NB4 (cell line): ENCODE data around the gene C21orf58.

Experiments used
- DNase-seq: peaks from one replicate; pipeline ENCODE4 v3.0.0; 2010; ENCODE audit warnings: low read depth
- H3K4me3 ChIP-seq: one replicate; pipeline ENCODE4 v1.5.1; 2011; ENCODE audit warnings: mild to moderate bottlenecking, low read depth, low read length, moderate library complexity
- CTCF ChIP-seq: IDR thresholded peaks from one replicate; pipeline ENCODE4 v1.5.1; 2012; ENCODE audit warnings: low read depth, low read length
- MYC ChIP-seq: IDR thresholded peaks from 2 replicates; pipeline ENCODE4 v1.6.1; 2011; ENCODE audit warnings: low read depth, low read length
- POLR2A ChIP-seq: IDR thresholded peaks from 2 replicates; pipeline ENCODE4 v1.6.1; 2011; ENCODE audit warnings: mild to moderate bottlenecking; ENCODE audit not compliant: insufficient read length; ENCODE audit errors: extremely low read depth
- TF ChIP-seq, protein P1 (sequence below): IDR thresholded peaks from 2 replicates; pipeline ENCODE4 v1.6.1; 2011; ENCODE audit warnings: low read depth, low read length

Gene C21orf58

DNA sequence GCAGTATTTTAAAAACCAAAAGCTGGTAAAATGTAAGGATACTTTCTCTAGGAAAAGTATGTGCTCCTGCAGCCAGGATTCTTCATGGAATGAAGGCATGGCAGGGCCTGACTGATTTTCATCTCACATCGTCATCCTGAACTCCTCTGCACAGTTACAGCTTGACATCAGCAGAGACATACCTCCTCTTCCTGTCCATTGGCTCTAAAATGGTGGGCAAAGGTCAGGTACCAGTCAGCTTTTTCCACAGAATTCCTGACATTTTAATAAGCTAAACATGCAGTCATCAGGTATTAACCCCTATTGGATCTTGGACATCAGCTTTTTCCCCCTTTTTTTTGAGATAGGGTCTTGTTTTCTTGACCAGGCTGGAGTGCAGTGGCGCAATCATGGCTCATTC, 6.1 kb upstream of the C21orf58 start:
- TF ChIP-seq CTCF (no peak), MYC (no peak), POLR2A (no peak)
- TF ChIP-seq, protein P1, sequence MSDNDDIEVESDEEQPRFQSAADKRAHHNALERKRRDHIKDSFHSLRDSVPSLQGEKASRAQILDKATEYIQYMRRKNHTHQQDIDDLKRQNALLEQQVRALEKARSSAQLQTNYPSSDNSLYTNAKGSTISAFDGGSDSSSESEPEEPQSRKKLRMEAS, result no peak
- no peak for DNase-seq

DNA sequence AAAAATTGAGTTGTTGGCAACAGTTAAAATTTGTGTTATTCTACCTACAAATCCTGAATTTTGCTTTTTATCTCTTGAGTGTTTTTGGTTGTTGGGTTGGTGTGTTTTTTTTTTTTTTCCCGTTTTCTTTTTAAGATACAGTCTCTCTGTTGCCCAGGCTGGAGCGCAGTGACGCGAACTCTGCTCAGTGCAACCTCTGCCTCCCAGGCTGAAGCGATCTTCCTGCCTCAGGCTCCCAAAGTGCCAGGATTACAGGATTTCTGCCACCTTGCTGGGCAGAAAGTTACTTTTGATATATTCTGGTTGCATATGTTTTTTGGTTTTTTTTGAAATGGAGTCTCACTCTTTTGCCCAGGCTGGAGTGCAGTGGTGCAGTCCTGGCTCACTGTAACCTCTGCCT, 4.5 kb upstream of the C21orf58 start:
- no peak overlapping the region for H3K4me3 ChIP-seq
- TF ChIP-seq CTCF (no peak), MYC (no peak), POLR2A (no peak)
- TF ChIP-seq, protein P1, result no peak
- DNase-seq, result no peak

More for the DNA sequence above, 6.1 kb upstream of the C21orf58 start:
- no peak overlapping the region for H3K4me3 ChIP-seq

- DNase-seq, result no peak
- H3K4me3 ChIP-seq, result no peak overlapping the region
- no peak for TF ChIP-seq MYC
- TF ChIP-seq CTCF, result no peak
- TF ChIP-seq, protein P1, result no peak
- no peak for TF ChIP-seq POLR2A
These were observed 4.0 kb upstream of the C21orf58 start for GRCh38 chr21:46327711-46328110.

GRCh38 chr21:46326110-46326703, 2.5 kb upstream of the C21orf58 start:
- peak overlapping the region; percentile 16 for H3K4me3 ChIP-seq
- DNase-seq, result no peak

DNA sequence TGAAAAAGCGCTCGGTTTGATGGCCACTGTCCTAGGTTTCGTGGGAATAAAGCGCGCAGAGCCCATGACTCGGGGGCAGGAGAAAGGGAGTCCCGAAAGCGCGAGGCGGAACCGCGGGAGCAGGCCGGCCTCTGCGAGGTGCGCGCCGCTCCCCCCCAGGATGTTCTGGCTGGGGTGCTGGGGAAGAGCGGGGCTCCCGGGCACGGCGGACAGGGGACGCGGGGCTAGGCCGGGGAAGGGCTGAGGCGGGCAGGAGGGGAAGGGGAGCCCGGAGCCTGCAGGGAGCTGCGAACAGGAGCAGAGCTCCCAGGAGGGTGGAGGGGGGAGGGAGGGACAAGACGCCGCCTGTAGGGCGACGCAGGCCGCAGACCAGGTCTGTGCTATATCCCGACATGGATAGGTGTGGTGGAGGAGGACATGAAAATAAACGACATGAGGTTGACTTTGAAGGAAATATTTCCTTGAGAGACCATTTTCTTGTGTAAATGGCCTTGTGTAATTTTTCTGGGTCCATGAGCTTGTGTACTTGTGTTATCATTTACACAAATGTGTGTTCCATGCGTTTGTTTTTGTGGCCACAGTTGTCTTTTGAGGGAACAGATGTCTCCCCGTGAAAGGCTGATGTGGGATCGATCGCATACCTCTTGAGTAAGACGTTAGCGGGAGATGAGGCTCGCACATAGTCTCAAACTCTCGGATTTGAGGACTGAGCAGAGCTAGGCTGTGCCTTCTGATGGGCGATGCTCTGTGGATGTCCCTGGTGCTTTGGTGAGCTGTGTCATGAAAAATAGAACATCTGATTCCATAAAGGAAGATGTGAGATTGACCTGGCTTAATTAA, 1.6 kb upstream of the C21orf58 start:
- TF ChIP-seq, protein P1, result no peak
- TF ChIP-seq POLR2A (no peak), MYC (no peak), CTCF (no peak)
- peak; percentile 78 for DNase-seq
- peak overlapping the region; percentile 67 for H3K4me3 ChIP-seq

More at GRCh38 chr21:46326110-46326703, 2.5 kb upstream of the C21orf58 start:
- TF ChIP-seq, protein P1, result no peak
- peak; percentile 9 for TF ChIP-seq CTCF
